GM12875 (cell line): ENCODE measurements around the gene FZD8.

Source experiments
- H3K4me3 ChIP-seq: one replicate; pipeline ENCODE4 v1.5.1; 2011; ENCODE audit warnings: low read depth, low read length, control low read depth
- CTCF ChIP-seq: IDR thresholded peaks from 2 replicates; pipeline ENCODE4 v1.5.1; 2011; ENCODE audit warnings: low read depth, mild to moderate bottlenecking, control low read depth, inconsistent platforms, low read length, moderate library complexity, borderline replicate concordance; ENCODE audit not compliant: insufficient read depth

The FZD8 gene

DNA sequence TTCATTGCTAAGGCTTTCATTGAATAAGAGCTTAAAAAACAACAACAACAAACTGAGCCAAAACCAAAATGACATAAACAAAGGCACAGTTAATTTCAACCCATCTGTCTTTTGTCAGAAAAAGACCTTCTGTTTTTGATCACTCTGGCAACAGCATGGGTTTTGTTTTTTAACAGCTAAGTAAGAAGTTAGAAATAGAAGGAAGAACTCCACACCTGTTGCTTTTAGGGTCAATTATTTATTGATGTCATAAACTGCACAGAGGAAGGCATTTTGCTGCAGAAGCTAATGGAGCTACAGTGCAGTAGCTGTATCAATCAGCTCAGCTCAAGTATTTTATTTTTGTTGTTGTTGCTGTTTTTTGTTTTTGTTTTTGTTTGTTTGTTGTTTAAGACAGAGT is 53.3 kb downstream of the FZD8 start:
- no peak overlapping the region for H3K4me3 ChIP-seq
- TF ChIP-seq CTCF, result no peak
